CD14-positive monocyte (primary cell): ENCODE results near the gene KIDINS220. TPM values are rescaled to one million over a fixed set of nuclear protein-coding genes. Genes with fewer than 3 reads are reported as not detected.
A peak's percentile ranks its signal among the peaks of the same experiment; 100 is the strongest.

Experiments
- DNase-seq, 3 donors: peaks; one replicate each; pipeline ENCODE4 v3.0.0-alpha.2; 2011 to 2022
- H2AFZ ChIP-seq: 2 replicates; pipeline ENCODE4 v1.6.0; 2012; ENCODE audit warnings: mild to moderate bottlenecking, low read depth, low read length, inconsistent platforms; ENCODE audit not compliant: insufficient read depth, poor library complexity, severe bottlenecking
- H3K27ac ChIP-seq, 2 donors: 1 replicate in 1 of 2; 2 replicates in 1 of 2; pipeline ENCODE4 v1.5.1; 2012 to 2013; ENCODE audit warnings: low read length in 2 of 2, control low read depth in 1 of 2, inconsistent platforms in 1 of 2, low read depth in 1 of 2, mild to moderate bottlenecking in 1 of 2
- H3K27me3 ChIP-seq, 2 donors: one replicate each; pipeline versions ENCODE4 v1.6.0 to v1.6.1; 2011 to 2013; ENCODE audit warnings: low read length in 2 of 2; ENCODE audit not compliant: control insufficient read depth in 2 of 2, insufficient read depth in 2 of 2
- H3K36me3 ChIP-seq, 2 donors: replicated peaks in 1 of 2; 1 replicate in 1 of 2; 2 replicates in 1 of 2; pipeline versions ENCODE4 v1.5.1 to v1.6.1; 2012 to 2013; ENCODE audit warnings: low read length in 2 of 2, control low read depth in 1 of 2, inconsistent platforms in 1 of 2, mild to moderate bottlenecking in 1 of 2; ENCODE audit not compliant: insufficient read depth in 2 of 2, control insufficient read depth in 1 of 2
- H3K4me1 ChIP-seq, 2 donors: 1 replicate in 1 of 2; 2 replicates in 1 of 2; pipeline versions ENCODE4 v1.5.1 to v1.6.1; 2012 to 2013; ENCODE audit warnings: low read length in 2 of 2, control low read depth in 1 of 2, inconsistent platforms in 1 of 2, mild to moderate bottlenecking in 1 of 2, moderate library complexity in 1 of 2; ENCODE audit not compliant: insufficient read depth in 2 of 2, control insufficient read depth in 1 of 2
- H3K4me2 ChIP-seq: replicated peaks from 2 replicates; pipeline ENCODE3; 2012; ENCODE audit warnings: low read length, moderate library complexity, mild to moderate bottlenecking; ENCODE audit not compliant: poor library complexity, severe bottlenecking; ENCODE audit errors: extremely low read depth
- H3K4me3 ChIP-seq, 3 experiments: fragments of 200-600 bp in 1 of 3; sonication (generic) in 1 of 3; replicated peaks in 1 of 3; 1 replicate in 2 of 3; 2 replicates in 1 of 3; pipeline ENCODE4 v1.5.1; 2011 to 2013; ENCODE audit warnings: low read length in 3 of 3, mild to moderate bottlenecking in 3 of 3, control low read depth in 2 of 3, low read depth in 2 of 3, inconsistent platforms in 1 of 3, moderate library complexity in 1 of 3
- H3K79me2 ChIP-seq: 2 replicates; pipeline ENCODE4 v1.6.0; 2012; ENCODE audit warnings: mild to moderate bottlenecking, control low read depth, inconsistent platforms, low read length, moderate library complexity; ENCODE audit not compliant: insufficient read depth
- H3K9ac ChIP-seq: 2 replicates; pipeline ENCODE4 v1.6.0; 2017; ENCODE audit warnings: low read length, mild to moderate bottlenecking; ENCODE audit not compliant: insufficient read depth, poor library complexity, severe bottlenecking
- H3K9me3 ChIP-seq, 2 donors: replicated peaks in 1 of 2; 1 replicate in 1 of 2; 2 replicates in 1 of 2; pipeline versions ENCODE4 v1.5.1 to v1.6.1; 2012 to 2013; ENCODE audit warnings: low read length in 2 of 2, control low read depth in 1 of 2; ENCODE audit not compliant: control insufficient read depth in 1 of 2, insufficient read depth in 1 of 2
- H4K20me1 ChIP-seq: 2 replicates; pipeline ENCODE4 v1.6.0; 2012; ENCODE audit warnings: mild to moderate bottlenecking, low read length, control low read depth, moderate library complexity; ENCODE audit not compliant: insufficient read depth
- H3K27ac Mint-ChIP-seq, 7 donors: one replicate each; pipeline ENCODE4 v1.8.0; 2020; ENCODE audit warnings: mild to moderate bottlenecking in 7 of 7, mixed read lengths in 7 of 7, moderate library complexity in 6 of 7, inconsistent platforms in 2 of 7
- H3K27me3 Mint-ChIP-seq, 3 donors: one replicate each; pipeline ENCODE4 v1.8.0; 2021 to 2022; ENCODE audit warnings: low read depth in 3 of 3, mild to moderate bottlenecking in 3 of 3, mixed read lengths in 3 of 3, moderate library complexity in 3 of 3, inconsistent platforms in 1 of 3
- H3K36me3 Mint-ChIP-seq, 2 donors: one replicate each; pipeline ENCODE4 v1.8.0; 2020; ENCODE audit warnings: mixed read lengths in 2 of 2, inconsistent platforms in 1 of 2, mild to moderate bottlenecking in 1 of 2
- H3K4me1 Mint-ChIP-seq: one replicate; pipeline ENCODE4 v1.8.0; 2020; ENCODE audit warnings: mild to moderate bottlenecking, mixed read lengths
- H3K4me3 Mint-ChIP-seq, 2 donors: one replicate each; pipeline ENCODE4 v1.8.0; 2020; ENCODE audit warnings: mild to moderate bottlenecking in 2 of 2, mixed read lengths in 2 of 2, moderate library complexity in 1 of 2
- H3K9me3 Mint-ChIP-seq, 7 donors: one replicate each; pipeline ENCODE4 v1.8.0; 2020 to 2022; ENCODE audit warnings: mixed read lengths in 7 of 7, mild to moderate bottlenecking in 6 of 7, moderate library complexity in 6 of 7, inconsistent platforms in 2 of 7
- CTCF ChIP-seq: fragments of 200-600 bp; IDR thresholded peaks from one replicate; pipeline ENCODE4 v1.8.0; 2022; ENCODE audit warnings: antibody characterized with exemption, mild to moderate bottlenecking
- WGBS: methylation state at CpG from one replicate; pipeline ENCODE4 v1.1.5; 2013; ENCODE audit warnings: missing lambda C conversion rate; ENCODE audit not compliant: insufficient coverage; 5-methylcytosine and 5-hydroxymethylcytosine counted together
- intact Hi-C, 2 donors: fragments of 100-400 bp; cut with micrococcal nuclease; formaldehyde crosslinking; loops; one replicate each; pipeline versions ENCODE4 v1.15.0 to v1.15.1; 2023
- polyA plus RNA-seq, 3 donors: library from polyadenylated mRNA; depleted of rRNA in 1 of 3; unstranded in 2 of 3; stranded (reverse) in 1 of 3; fragments of 300-500 nt in 2 of 3; fragments of >200 nt in 1 of 3; fragmentation: Illumina TruSeq in 2 of 3; gene quantifications; 1 replicate in 2 of 3; 2 replicates in 1 of 3; pipeline ENCODE4 v1.2.3, GENCODE V29; 2012 to 2021

The KIDINS220 gene
- polyA plus RNA-seq, 3 donors: 12.1 to 26.7 (median 26.3) TPM

GRCh38 chr2:8767324-8767723 is 70.1 kb downstream of the KIDINS220 start:
- H3K4me1 ChIP-seq: no peaks in the 10 kb centered on the region
- intact Hi-C loops: loop anchor here in 1 of 2 donors (10.0 kb wide), 1 partner anchor 1563 kb away; no protein-coding TSS in a partner anchor
- DNase-seq: no peak
- no peaks in the 10 kb centered on the region for H3K27me3 Mint-ChIP-seq
- peaks cover 52 to 76% of the 10 kb centered on the region in 2 donors for H3K36me3 Mint-ChIP-seq
- no peaks in the 10 kb centered on the region for H3K4me1 Mint-ChIP-seq
- H3K27ac Mint-ChIP-seq: no peak overlapping the region
- H3K79me2 ChIP-seq: no peaks in the 10 kb centered on the region
- H4K20me1 ChIP-seq: peaks cover 28% of the 10 kb centered on the region
- no peak for TF ChIP-seq CTCF
- H3K36me3 ChIP-seq: peaks cover 54 to 90% of the 10 kb centered on the region in 2 donors
- no peaks in the 10 kb centered on the region for H3K9me3 ChIP-seq
- H3K27ac ChIP-seq: no peak overlapping the region
- no peaks in the 10 kb centered on the region for H3K27me3 ChIP-seq
- no peak overlapping the region for H3K4me3 ChIP-seq
- no peak overlapping the region for H2AFZ ChIP-seq
- H3K9ac ChIP-seq: no peak overlapping the region
- no CpG with 5 or more reads among the region's 1 CpG for WGBS
- no peaks in the 10 kb centered on the region for H3K9me3 Mint-ChIP-seq
- no peak overlapping the region for H3K4me3 Mint-ChIP-seq
- H3K4me2 ChIP-seq: no peak overlapping the region

GRCh38 chr2:8761529-8762164 is 75.8 kb downstream of the KIDINS220 start:
- no peak overlapping the region for H3K27ac ChIP-seq
- peaks cover 6 to 13% (median 8%) of the 10 kb centered on the region in 7 donors for H3K9me3 Mint-ChIP-seq
- peak in 2 of 3 donors; percentile 3 to 8 for DNase-seq
- H3K36me3 Mint-ChIP-seq: peaks cover 64 to 79% of the 10 kb centered on the region in 2 donors
- no peak overlapping the region for H3K9ac ChIP-seq
- peaks cover 0 to 8% of the 10 kb centered on the region in 2 donors for H3K9me3 ChIP-seq
- no peak overlapping the region for H2AFZ ChIP-seq
- H3K27me3 ChIP-seq: no peaks in the 10 kb centered on the region
- no CpG with 5 or more reads among the region's 1 CpG for WGBS
- peaks cover 0 to 2% (median 0%) of the 10 kb centered on the region in 3 donors for H3K27me3 Mint-ChIP-seq
- H3K4me2 ChIP-seq: no peak overlapping the region
- no peak overlapping the region for H3K4me3 Mint-ChIP-seq
- no peak overlapping the region for H3K27ac Mint-ChIP-seq
- no peak overlapping the region for H3K4me3 ChIP-seq
- peak; percentile 62 for TF ChIP-seq CTCF
- H3K4me1 Mint-ChIP-seq: no peaks in the 10 kb centered on the region
- H3K4me1 ChIP-seq: no peaks in the 10 kb centered on the region
- intact Hi-C loops: loop anchor here in 1 of 2 donors (5.0 to 10.0 kb wide), 2 partner anchors 1334 to 1557 kb away; no protein-coding TSS in a partner anchor
- H4K20me1 ChIP-seq: peaks cover 28% of the 10 kb centered on the region
- H3K79me2 ChIP-seq: no peaks in the 10 kb centered on the region
- peaks cover 55 to 92% of the 10 kb centered on the region in 2 donors for H3K36me3 ChIP-seq
